Right ventricle myocardium inferior (tissue), 1 donor: ENCODE results near the gene OAS3. TPM values are rescaled to one million over a fixed set of nuclear protein-coding genes. Genes with fewer than 3 reads are reported as not detected.

Experiments used
- ATAC-seq: fragments of 200-7000 bp; cut with Tn5 transposase; one replicate; pipeline ENCODE4 v1.9.1; 2020; ENCODE audit warnings: mild to moderate bottlenecking, moderate library complexity
- DNase-seq: peaks from one replicate; pipeline ENCODE4 v3.0.0; 2021; ENCODE audit errors: missing footprints
- intact Hi-C: fragments of 100-400 bp; cut with DNase I; formaldehyde crosslinking; loops from one replicate; pipeline ENCODE4 v1.11.0; 2022
- total RNA-seq: library from RNA; stranded (reverse); fragmentation: NEBNext Ultra II Directional; extraction: Animal tissue kit (Norgen Biotek cat#: 25700); gene quantifications from one replicate; pipeline ENCODE4 v1.2.1, GENCODE V29; 2021
- donor health status: DM: no; HTN: yes; CAD: no; lungs with severe emphysema.

OAS3 gene
- total RNA-seq, 1 donor from 2014 or later = 5.7 TPM

DNA sequence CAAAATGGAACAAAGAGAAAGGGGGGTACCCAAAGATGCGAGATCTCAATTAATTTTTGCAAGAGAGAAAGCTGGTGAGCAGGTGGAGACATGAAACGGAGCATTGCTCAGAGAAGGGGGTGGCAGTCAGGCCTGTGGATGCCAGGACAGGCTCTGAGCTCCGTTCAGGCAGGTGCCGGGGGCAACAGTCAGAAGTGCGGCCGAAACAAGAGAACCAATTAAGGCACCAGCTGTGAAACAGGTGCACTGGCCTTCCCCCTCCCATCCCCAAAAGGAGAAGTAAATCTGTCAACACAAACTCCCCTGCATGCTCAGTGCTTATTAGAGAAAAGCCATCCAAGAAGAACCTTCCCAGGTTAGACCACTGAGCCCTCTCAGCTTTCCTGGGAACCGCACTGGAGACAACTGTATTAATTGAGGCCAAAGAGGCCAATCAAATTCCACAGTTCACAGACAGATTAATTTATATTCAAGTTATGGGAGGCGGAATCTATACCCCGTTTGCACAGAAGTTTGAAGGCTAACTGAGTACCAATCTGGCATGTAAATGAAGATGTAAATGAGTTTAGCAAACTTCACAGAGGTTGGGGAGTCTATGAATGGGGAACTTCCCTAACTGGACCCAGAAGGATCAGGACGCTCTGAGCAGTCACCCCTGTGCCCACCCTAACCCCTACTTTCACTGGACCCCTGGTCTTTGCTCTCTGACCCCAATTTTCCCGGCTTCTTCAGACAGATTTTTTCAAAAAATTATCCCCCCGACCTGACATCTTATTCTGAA lies 60.9 kb downstream of the OAS3 start:
- intact Hi-C loops = no loop called here
- no peak for DNase-seq
- no peak for ATAC-seq

- intact Hi-C loops = no loop called here
- ATAC-seq (no peak), DNase-seq (no peak)
Measured at GRCh38 chr12:113000433-113000832, 62.2 kb downstream of the OAS3 start.

- intact Hi-C loops = no loop called here
- no peak for DNase-seq
- no peak for ATAC-seq
Measured at GRCh38 chr12:113002155-113002554, 63.9 kb downstream of the OAS3 start.

GRCh38 chr12:113002676-113003075 lies 64.4 kb downstream of the OAS3 start:
- intact Hi-C loops = no loop called here
- DNase-seq = no peak
- ATAC-seq = no peak

DNA sequence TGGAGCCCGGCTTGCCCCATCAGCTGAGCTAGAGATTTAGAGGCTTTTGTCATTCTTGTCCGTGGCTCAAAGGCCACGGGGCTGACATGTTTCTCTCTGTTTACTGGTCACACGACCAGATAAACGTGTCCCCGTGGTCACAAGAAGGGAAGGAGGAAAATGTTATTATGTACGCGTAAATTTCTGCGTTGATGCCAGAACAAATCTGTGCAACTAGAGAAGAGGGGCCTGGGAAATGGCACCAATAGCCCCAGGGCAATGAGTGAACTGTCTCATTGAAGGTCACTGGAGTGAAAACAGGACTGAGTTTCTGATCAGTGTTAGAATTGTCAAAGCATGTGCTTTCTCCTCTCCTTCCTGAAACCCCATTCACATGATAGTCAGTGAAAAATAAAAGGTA lies 65.4 kb downstream of the OAS3 start:
- intact Hi-C loops = no loop called here

GRCh38 chr12:113005762-113006161 lies 67.5 kb downstream of the OAS3 start:
- no peak for ATAC-seq
- no peak for DNase-seq
- intact Hi-C loops = no loop called here

More for the DNA sequence above, 65.4 kb downstream of the OAS3 start:
- ATAC-seq (no peak), DNase-seq (no peak)

GRCh38 chr12:113006206-113006605 lies 67.9 kb downstream of the OAS3 start:
- ATAC-seq = no peak
- no peak for DNase-seq
- intact Hi-C loops = no loop called here

GRCh38 chr12:113006641-113007040 lies 68.4 kb downstream of the OAS3 start:
- no peak for ATAC-seq
- intact Hi-C loops = no loop called here
- DNase-seq = no peak

- intact Hi-C loops = no loop called here
- no peak for ATAC-seq
- DNase-seq = no peak
Measured at GRCh38 chr12:113007166-113007565, 68.9 kb downstream of the OAS3 start.

DNA sequence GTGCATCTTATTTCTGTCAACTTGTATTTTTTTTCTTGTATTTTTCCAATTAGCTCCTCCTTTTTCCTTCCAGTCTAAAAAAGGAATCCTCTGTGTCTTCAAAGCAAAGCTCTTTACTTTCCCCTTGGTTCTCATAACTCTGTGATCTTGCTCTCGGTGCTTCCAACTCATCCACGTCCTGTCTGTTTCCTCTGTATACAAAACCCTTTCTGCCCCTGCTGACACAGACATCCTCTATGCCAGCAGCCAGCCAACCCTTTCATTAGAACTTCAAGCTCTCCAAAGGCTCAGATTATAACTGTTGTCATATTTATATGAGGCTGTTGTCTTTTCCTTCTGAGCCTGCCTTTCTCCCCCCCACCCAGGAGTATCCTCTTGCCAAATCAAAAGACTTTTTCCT lies 72.4 kb downstream of the OAS3 start:
- intact Hi-C loops = no loop called here
- DNase-seq = no peak
- ATAC-seq = no peak

GRCh38 chr12:113014565-113014964 lies 76.3 kb downstream of the OAS3 start:
- ATAC-seq (no peak), DNase-seq (no peak)
- intact Hi-C loops = no loop called here

DNA sequence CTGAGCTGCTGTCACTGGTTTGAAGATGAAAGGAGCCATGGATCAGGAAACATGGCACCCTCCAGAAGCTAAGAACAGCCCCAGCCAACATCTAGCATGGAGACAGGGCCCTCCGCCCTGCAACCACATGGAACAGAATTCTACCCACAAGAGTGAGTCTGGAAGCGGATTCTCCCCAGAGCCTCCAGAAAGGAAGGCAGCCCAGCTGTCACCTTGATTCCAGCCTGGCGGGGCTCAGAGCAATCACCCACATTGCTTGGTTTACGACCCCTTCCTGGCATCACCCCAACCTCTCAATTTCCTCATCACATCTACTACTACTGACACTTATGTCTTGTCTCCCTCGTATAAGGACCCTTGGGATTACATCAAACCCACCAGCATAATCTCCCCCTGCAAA lies 78.5 kb downstream of the OAS3 start:
- DNase-seq = no peak
- ATAC-seq = no peak
- intact Hi-C loops = no loop called here

GRCh38 chr12:113019025-113019424 lies 80.8 kb downstream of the OAS3 start:
- no peak for ATAC-seq
- intact Hi-C loops = no loop called here
- no peak for DNase-seq

- no peak for DNase-seq
- no peak for ATAC-seq
- intact Hi-C loops = no loop called here
Measured at GRCh38 chr12:113021500-113021899, 83.2 kb downstream of the OAS3 start.

Other genes starting within 250 kb of the OAS3 start
- 0.14 TPM for gene RPH3A, start 146.7 kb upstream of the OAS3 start, total RNA-seq
- 6.1 TPM for gene OAS1, start 31.5 kb upstream of the OAS3 start, total RNA-seq
- 5.0 TPM for gene OAS2, start 40.0 kb downstream of the OAS3 start, total RNA-seq
- 3.7 TPM for gene DTX1, start 118.3 kb downstream of the OAS3 start, total RNA-seq
- gene RASAL1, start 197.3 kb downstream of the OAS3 start, total RNA-seq = not detected
- gene CFAP73, start 211.2 kb downstream of the OAS3 start, total RNA-seq = not detected
- gene DDX54, start 247.0 kb downstream of the OAS3 start, total RNA-seq = 38.5 TPM
- gene RITA1, start 247.2 kb downstream of the OAS3 start, total RNA-seq = 18.1 TPM